DND-41 (cell line): Measurements from ENCODE around the gene THSD7B.

Source experiments
- ATAC-seq: fragments of 200-7000 bp; cut with Tn5 transposase; 3 replicates; pipeline ENCODE4 v1.9.1; 2021; ENCODE audit warnings: low read depth; ENCODE audit not compliant: insufficient read depth
- DNase-seq: peaks from one replicate; pipeline ENCODE4 v3.0.0-alpha.2; 2020
- H2AFZ ChIP-seq: 2 replicates; pipeline ENCODE4 v1.6.0; 2012; ENCODE audit warnings: low read depth, low read length
- H3K27ac ChIP-seq: 2 replicates; pipeline ENCODE4 v1.5.1; 2012; ENCODE audit warnings: low read length, inconsistent platforms
- H3K27me3 ChIP-seq: fragments of 200-600 bp; sonication (generic); 2 replicates; pipeline ENCODE4 v1.6.0; 2012; ENCODE audit warnings: low read length, mild to moderate bottlenecking, inconsistent platforms; ENCODE audit not compliant: insufficient read depth, poor library complexity
- H3K36me3 ChIP-seq: 2 replicates; pipeline ENCODE4 v1.5.1; 2012; ENCODE audit warnings: low read length, inconsistent platforms; ENCODE audit not compliant: insufficient read depth
- H3K4me1 ChIP-seq: 2 replicates; pipeline ENCODE4 v1.5.1; 2012; ENCODE audit warnings: mild to moderate bottlenecking, low read length; ENCODE audit not compliant: insufficient read depth
- H3K4me2 ChIP-seq: 2 replicates; pipeline ENCODE4 v1.6.0; 2012; ENCODE audit warnings: mild to moderate bottlenecking, moderate library complexity, low read length, inconsistent platforms; ENCODE audit not compliant: insufficient read depth
- H3K4me3 ChIP-seq, 2 experiments: fragments of 200-600 bp in 1 of 2; shearing (Covaris generic) in 1 of 2; 2 replicates each; pipeline ENCODE4 v1.5.1; 2012 to 2016; ENCODE audit warnings: inconsistent platforms in 2 of 2, low read length in 2 of 2, mild to moderate bottlenecking in 2 of 2, low read depth in 1 of 2, moderate library complexity in 1 of 2
- H3K79me2 ChIP-seq: 2 replicates; pipeline ENCODE4 v1.6.0; 2012; ENCODE audit warnings: low read length, inconsistent platforms; ENCODE audit not compliant: insufficient read depth
- H3K9ac ChIP-seq: 2 replicates; pipeline ENCODE4 v1.6.0; 2012; ENCODE audit warnings: low read depth, mild to moderate bottlenecking, inconsistent platforms, low read length, moderate library complexity
- H3K9me3 ChIP-seq: 2 replicates; pipeline ENCODE4 v1.5.1; 2012; ENCODE audit warnings: low read length, moderate library complexity, mild to moderate bottlenecking, inconsistent platforms; ENCODE audit not compliant: insufficient read depth, severe bottlenecking
- H4K20me1 ChIP-seq: 2 replicates; pipeline ENCODE4 v1.6.0; 2012; ENCODE audit warnings: low read length; ENCODE audit not compliant: insufficient read depth
- EZH2 ChIP-seq: IDR thresholded peaks from 3 replicates; pipeline ENCODE4 v1.6.1; 2012; ENCODE audit warnings: borderline replicate concordance, low read depth, mild to moderate bottlenecking, moderate library complexity, low read length, inconsistent platforms; ENCODE audit not compliant: severe bottlenecking
- TF ChIP-seq, protein P1 (sequence below): IDR thresholded peaks from 2 replicates; pipeline ENCODE4 v1.5.1; 2012; ENCODE audit warnings: borderline replicate concordance, low read length, moderate library complexity, mild to moderate bottlenecking; ENCODE audit not compliant: poor library complexity, severe bottlenecking; ENCODE audit errors: extremely low read depth

THSD7B gene

DNA sequence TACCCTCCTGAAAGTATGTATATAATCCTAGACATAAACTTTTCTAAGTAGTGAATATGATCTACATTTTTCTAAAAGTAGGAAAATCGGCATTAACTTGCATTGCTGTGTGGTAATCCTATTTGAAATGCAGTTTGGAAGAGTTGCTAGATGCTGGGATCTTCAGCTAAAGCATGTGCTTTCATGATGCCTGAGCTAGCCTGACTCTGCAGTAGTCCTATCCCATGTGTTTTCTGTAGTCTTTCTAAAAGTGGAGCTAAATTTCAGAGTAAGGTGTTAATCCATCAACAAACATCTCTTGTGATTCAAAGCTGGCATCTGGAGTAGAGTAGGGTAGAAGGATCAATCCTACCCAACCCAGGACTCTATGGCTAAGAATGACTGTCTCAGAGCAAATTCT is 229.4 kb downstream of the THSD7B start:
- no peak overlapping the region for H3K4me3 ChIP-seq
- no peaks in the 10 kb centered on the region for H3K9me3 ChIP-seq
- H3K9ac ChIP-seq = no peak overlapping the region
- H3K4me2 ChIP-seq = no peak overlapping the region
- DNase-seq (no peak), ATAC-seq (no peak)
- H3K4me1 ChIP-seq = no peaks in the 10 kb centered on the region
- H3K27me3 ChIP-seq = peaks cover 8% of the 10 kb centered on the region
- TF ChIP-seq EZH2 = no peak
- no peak overlapping the region for H3K27ac ChIP-seq
- no peaks in the 10 kb centered on the region for H3K79me2 ChIP-seq
- H3K36me3 ChIP-seq = no peaks in the 10 kb centered on the region
- no peaks in the 10 kb centered on the region for H4K20me1 ChIP-seq
- H2AFZ ChIP-seq = no peak overlapping the region

DNA sequence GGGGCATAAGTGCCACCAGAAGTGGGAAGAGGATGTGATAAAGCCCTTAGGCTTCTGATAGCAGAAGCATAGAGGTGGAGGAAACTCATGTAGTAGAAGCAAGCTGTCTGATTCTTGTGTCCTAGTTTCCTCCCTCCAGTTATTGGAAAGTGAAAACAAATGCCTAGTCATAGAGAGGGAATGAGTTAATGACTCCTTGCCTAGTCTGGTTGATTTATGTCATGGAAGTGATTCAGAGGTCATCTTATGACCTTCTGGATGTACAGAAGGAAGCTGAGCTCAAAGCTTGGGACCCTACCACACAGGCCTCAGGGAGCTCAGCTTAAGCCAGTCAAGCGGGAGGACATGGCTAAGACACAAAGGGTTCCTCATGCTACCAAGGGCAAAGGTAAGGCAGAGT is 232.2 kb downstream of the THSD7B start:
- no peaks in the 10 kb centered on the region for H3K36me3 ChIP-seq
- H3K27me3 ChIP-seq = peaks cover 23% of the 10 kb centered on the region
- H3K9ac ChIP-seq = no peak overlapping the region
- no peaks in the 10 kb centered on the region for H3K79me2 ChIP-seq
- no peaks in the 10 kb centered on the region for H3K9me3 ChIP-seq
- H4K20me1 ChIP-seq = no peaks in the 10 kb centered on the region
- no peak for DNase-seq
- no peak for ATAC-seq
- no peak overlapping the region for H3K4me2 ChIP-seq
- TF ChIP-seq, protein P1, sequence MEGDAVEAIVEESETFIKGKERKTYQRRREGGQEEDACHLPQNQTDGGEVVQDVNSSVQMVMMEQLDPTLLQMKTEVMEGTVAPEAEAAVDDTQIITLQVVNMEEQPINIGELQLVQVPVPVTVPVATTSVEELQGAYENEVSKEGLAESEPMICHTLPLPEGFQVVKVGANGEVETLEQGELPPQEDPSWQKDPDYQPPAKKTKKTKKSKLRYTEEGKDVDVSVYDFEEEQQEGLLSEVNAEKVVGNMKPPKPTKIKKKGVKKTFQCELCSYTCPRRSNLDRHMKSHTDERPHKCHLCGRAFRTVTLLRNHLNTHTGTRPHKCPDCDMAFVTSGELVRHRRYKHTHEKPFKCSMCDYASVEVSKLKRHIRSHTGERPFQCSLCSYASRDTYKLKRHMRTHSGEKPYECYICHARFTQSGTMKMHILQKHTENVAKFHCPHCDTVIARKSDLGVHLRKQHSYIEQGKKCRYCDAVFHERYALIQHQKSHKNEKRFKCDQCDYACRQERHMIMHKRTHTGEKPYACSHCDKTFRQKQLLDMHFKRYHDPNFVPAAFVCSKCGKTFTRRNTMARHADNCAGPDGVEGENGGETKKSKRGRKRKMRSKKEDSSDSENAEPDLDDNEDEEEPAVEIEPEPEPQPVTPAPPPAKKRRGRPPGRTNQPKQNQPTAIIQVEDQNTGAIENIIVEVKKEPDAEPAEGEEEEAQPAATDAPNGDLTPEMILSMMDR = no peak
- TF ChIP-seq EZH2 = no peak
- H3K4me3 ChIP-seq = no peak overlapping the region
- H2AFZ ChIP-seq = no peak overlapping the region
- H3K4me1 ChIP-seq = no peaks in the 10 kb centered on the region
- no peak overlapping the region for H3K27ac ChIP-seq

DNA sequence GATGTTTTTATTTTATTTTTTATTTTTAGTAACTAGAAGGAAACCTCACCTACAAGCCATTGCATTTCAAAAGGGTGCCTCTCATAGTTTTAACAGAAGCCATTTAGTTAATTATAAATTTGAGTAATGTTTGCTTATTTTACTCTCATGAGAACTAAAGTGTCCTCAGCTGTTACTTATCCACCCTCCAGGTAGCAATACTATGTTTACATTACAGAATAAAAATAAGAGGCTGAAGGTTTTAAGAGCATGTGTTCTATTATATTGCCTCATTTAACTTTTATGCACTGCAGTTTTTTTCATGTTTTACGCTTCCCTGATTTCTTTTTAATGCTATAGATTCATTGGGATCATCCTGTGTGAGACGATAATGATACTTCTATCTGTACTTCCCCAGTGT is 235.5 kb downstream of the THSD7B start:
- no peak overlapping the region for H3K4me2 ChIP-seq
- ATAC-seq (no peak), DNase-seq (no peak)
- no peak overlapping the region for H3K9ac ChIP-seq
- no peak overlapping the region for H2AFZ ChIP-seq
- no peaks in the 10 kb centered on the region for H3K79me2 ChIP-seq
- TF ChIP-seq, protein P1 = no peak
- TF ChIP-seq EZH2 = no peak
- H3K27ac ChIP-seq = no peak overlapping the region
- H3K4me1 ChIP-seq = no peaks in the 10 kb centered on the region
- no peak overlapping the region for H3K4me3 ChIP-seq
- H3K9me3 ChIP-seq = no peaks in the 10 kb centered on the region
- no peaks in the 10 kb centered on the region for H4K20me1 ChIP-seq
- peaks cover 23% of the 10 kb centered on the region for H3K27me3 ChIP-seq
- H3K36me3 ChIP-seq = no peaks in the 10 kb centered on the region

DNA sequence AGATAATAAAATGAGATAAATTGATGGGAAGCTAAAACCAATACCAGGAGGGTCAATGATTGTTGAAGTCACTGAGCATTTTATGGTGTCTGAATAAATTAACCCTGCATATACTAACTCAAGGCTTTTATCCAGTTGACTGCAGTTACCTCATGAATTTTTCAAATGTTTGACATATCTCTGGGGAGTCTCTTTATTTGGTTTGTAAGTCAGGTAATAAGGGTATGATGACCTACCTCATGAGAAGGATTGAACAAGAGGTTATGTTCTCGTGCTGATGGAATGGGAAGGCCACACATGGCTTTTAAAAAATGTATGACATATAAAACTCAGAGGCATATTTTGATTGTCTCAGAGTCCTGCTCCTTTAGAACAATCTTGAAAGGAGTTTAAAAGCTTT is 237.6 kb downstream of the THSD7B start:
- H3K79me2 ChIP-seq = no peaks in the 10 kb centered on the region
- H3K4me1 ChIP-seq = no peaks in the 10 kb centered on the region
- H3K27me3 ChIP-seq = peaks cover 17% of the 10 kb centered on the region
- ATAC-seq (no peak), DNase-seq (no peak)
- H3K9me3 ChIP-seq = no peaks in the 10 kb centered on the region
- TF ChIP-seq EZH2 = no peak
- TF ChIP-seq, protein P1 = no peak
- H3K4me3 ChIP-seq = no peak overlapping the region
- no peak overlapping the region for H3K27ac ChIP-seq
- H3K36me3 ChIP-seq = no peaks in the 10 kb centered on the region
- H3K4me2 ChIP-seq = no peak overlapping the region
- no peak overlapping the region for H3K9ac ChIP-seq
- H4K20me1 ChIP-seq = no peaks in the 10 kb centered on the region
- H2AFZ ChIP-seq = no peak overlapping the region
